Prostate gland (tissue), 2 donors: ENCODE measurements around the gene GRK2.

Experiments used
- CTCF ChIP-seq, 4 experiments: fragments of 200-600 bp in 2 of 4; fragments of 450-650 bp in 2 of 4; sonication (generic) in 2 of 4; IDR thresholded peaks; 1 replicate in 3 of 4; 2 replicates in 1 of 4; pipeline ENCODE4 v1.5.1; 2016 to 2019; ENCODE audit warnings: antibody characterized with exemption in 4 of 4, mild to moderate bottlenecking in 2 of 4, moderate library complexity in 2 of 4
- POLR2A ChIP-seq: fragments of 450-650 bp; IDR thresholded peaks from one replicate; pipeline ENCODE4 v1.6.1; 2016; ENCODE audit warnings: antibody characterized with exemption, mild to moderate bottlenecking
- POLR2AphosphoS5 ChIP-seq: sonication (generic); formaldehyde crosslinking; IDR thresholded peaks from one replicate; pipeline ENCODE4 v1.6.1; 2017; ENCODE audit warnings: antibody characterized with exemption

DNA sequence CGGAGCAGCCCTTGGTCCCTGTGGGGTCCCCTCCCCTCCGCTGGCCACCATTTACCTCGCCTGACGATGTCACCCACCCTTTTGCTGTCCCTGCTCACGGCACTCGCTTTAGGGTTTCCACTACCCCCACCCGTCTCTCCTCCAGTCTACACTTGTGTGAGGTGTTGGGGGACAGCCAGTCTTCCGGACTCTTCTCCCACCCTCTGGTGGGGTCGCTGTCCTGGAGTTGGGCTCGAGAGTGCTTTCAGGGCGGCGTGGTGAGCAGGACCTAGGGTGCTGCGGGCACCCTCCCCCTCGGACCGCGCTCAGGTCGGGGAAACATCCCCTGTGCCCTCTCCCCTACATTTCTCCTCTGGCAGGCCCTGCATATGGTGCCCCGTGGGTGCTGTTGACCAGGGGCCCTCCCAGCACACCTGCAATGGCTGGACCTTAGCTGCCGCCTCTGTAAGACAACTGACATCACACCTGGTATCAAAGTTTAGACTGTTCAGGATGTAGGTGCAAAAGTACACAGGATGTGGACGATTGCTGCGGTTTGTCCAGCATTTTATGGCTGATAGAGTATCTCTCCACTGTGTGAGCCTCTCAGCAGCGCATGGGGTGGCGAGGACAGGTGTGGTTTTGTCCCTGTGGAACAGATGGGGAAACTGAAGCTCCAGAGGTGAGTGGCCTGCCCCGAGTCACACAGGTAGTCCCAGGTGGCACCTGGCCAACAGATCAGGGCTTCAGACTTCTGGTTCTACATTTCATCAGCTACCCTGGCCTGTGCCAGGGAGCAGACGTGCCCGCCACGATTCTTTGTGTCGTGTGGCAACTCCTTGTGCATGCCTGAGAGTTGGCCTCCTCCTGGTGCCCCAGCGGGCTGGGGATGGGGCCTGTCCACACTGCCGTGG lies 1.2 kb downstream of the GRK2 start:
- TF ChIP-seq POLR2AphosphoS5 (peak; percentile 73), CTCF (IDR thresholded peaks at IDR 0.05) (no peak), POLR2A (no peak)
